PC-9 (cell line): ENCODE measurements around the gene SLC25A21. TPM values are rescaled to one million over a fixed set of nuclear protein-coding genes. Genes with fewer than 3 reads are reported as not detected.

Experiments used
- BruUV-seq: library from RNA; stranded (reverse); fragments of 400-500 nt; replicated peaks from 2 replicates; lab custom pipeline; 2021; lab: Mats Ljungman, UMichigan
- CTCF ChIA-PET: fragments of 300-600 bp; sonication (Branson Sonifier 250); formaldehyde crosslinking; loops from one replicate; lab custom pipeline; 2022; ENCODE audit warnings: antibody characterized with exemption; lab: Charles Lee
- POLR2A ChIA-PET: fragments of 300-600 bp; sonication (Branson Sonifier 250); formaldehyde crosslinking; loops from one replicate; lab custom pipeline; 2022; ENCODE audit warnings: antibody characterized with exemption; ENCODE audit not compliant: unreplicated experiment; lab: Charles Lee
- DNase-seq, 2 experiments: peaks; one replicate each; pipeline versions ENCODE4 v3.0.0 to v3.0.0-alpha.2; 2015 to 2022; ENCODE audit warnings: mixed read lengths in 1 of 2
- H2AFZ ChIP-seq: fragments of 200-600 bp; sonication (generic); 2 replicates; pipeline ENCODE4 v1.8.1; 2017; ENCODE audit warnings: antibody characterized with exemption
- H3F3A ChIP-seq: fragments of 200-600 bp; sonication (generic); 2 replicates; pipeline ENCODE4 v1.8.1; 2017; ENCODE audit warnings: antibody characterized with exemption, mild to moderate bottlenecking, low read depth; ENCODE audit not compliant: insufficient read depth
- H3K27ac ChIP-seq: fragments of 200-600 bp; sonication (generic); 2 replicates; pipeline ENCODE4 v1.6.1; 2016; ENCODE audit warnings: mixed run types
- H3K27me3 ChIP-seq: fragments of 200-600 bp; sonication (generic); 2 replicates; pipeline ENCODE4 v1.6.1; 2016; ENCODE audit warnings: low read depth, mixed run types; ENCODE audit not compliant: insufficient read depth
- H3K36me3 ChIP-seq: fragments of 200-600 bp; sonication (generic); 2 replicates; pipeline ENCODE4 v1.6.1; 2016; ENCODE audit warnings: low read depth, mixed run types
- H3K4me1 ChIP-seq: fragments of 200-600 bp; sonication (generic); replicated peaks from 2 replicates; pipeline ENCODE4 v1.6.1; 2016; ENCODE audit warnings: mixed run types; ENCODE audit not compliant: insufficient read depth
- H3K4me2 ChIP-seq: fragments of 200-600 bp; sonication (generic); 2 replicates; pipeline ENCODE4 v1.6.1; 2017; ENCODE audit warnings: mixed run types
- H3K4me3 ChIP-seq: fragments of 200-600 bp; sonication (generic); 2 replicates; pipeline ENCODE4 v1.6.1; 2016; ENCODE audit warnings: mixed run types
- H3K79me2 ChIP-seq: fragments of 200-600 bp; sonication (generic); 2 replicates; pipeline ENCODE4 v1.6.1; 2017; ENCODE audit warnings: low read depth, mixed run types
- H3K9me2 ChIP-seq: fragments of 200-600 bp; sonication (generic); 2 replicates; pipeline ENCODE4 v1.8.1; 2017; ENCODE audit warnings: mild to moderate bottlenecking; ENCODE audit not compliant: insufficient read depth
- H3K9me3 ChIP-seq: fragments of 200-600 bp; sonication (generic); 2 replicates; pipeline ENCODE4 v1.8.1; 2016; ENCODE audit warnings: low read depth; ENCODE audit not compliant: insufficient read depth
- H4K20me1 ChIP-seq: fragments of 200-600 bp; sonication (generic); 2 replicates; pipeline ENCODE4 v1.8.1; 2017; ENCODE audit not compliant: insufficient read depth
- CTCF ChIP-seq: fragments of 200-600 bp; sonication (generic); conservative IDR thresholded peaks from 2 replicates; pipeline ENCODE4 v1.6.1; 2017; ENCODE audit warnings: mixed run types, antibody characterized with exemption, mild to moderate bottlenecking, moderate library complexity
- EZH2 ChIP-seq: fragments of 200-600 bp; sonication (generic); IDR thresholded peaks from 2 replicates; pipeline ENCODE4 v1.8.0; 2017; ENCODE audit warnings: antibody characterized with exemption, low read depth
- intact Hi-C: fragments of 100-400 bp; cut with micrococcal nuclease; formaldehyde crosslinking; loops from one replicate; pipeline ENCODE4 v1.10.0; 2022; ENCODE audit not compliant: unreplicated experiment
- total RNA-seq: library from RNA; stranded (reverse); gene quantifications from 2 replicates; pipeline ENCODE4 v1.2.3, GENCODE V29; 2021

SLC25A21 gene
- total RNA-seq, 1 experiment from 2014 or later, result 3.2 TPM

GRCh38 chr14:36671149-36671548 lies 501.3 kb downstream of the SLC25A21 start:
- Histone ChIP-seq H3K9me3 (no peaks in the 10 kb centered on the region), H3K4me3 (no peak overlapping the region), H3K36me3 (no peaks in the 10 kb centered on the region), H3K27ac (no peak overlapping the region), H3K79me2 (no peaks in the 10 kb centered on the region), H3K9me2 (no peaks in the 10 kb centered on the region), H3K4me1 (no peaks in the 10 kb centered on the region), H3F3A (no peaks in the 10 kb centered on the region), H2AFZ (no peak overlapping the region), H3K4me2 (no peak overlapping the region), H4K20me1 (no peaks in the 10 kb centered on the region), H3K27me3 (no peaks in the 10 kb centered on the region)
- CTCF ChIA-PET, result no interaction called here
- intact Hi-C loops, result no loop called here
- TF ChIP-seq CTCF (no peak), EZH2 (no peak)
- no peak for DNase-seq
- POLR2A ChIA-PET, result no interaction called here
- BruUV-seq, result no TSS peak

GRCh38 chr14:36667679-36668078 lies 504.7 kb downstream of the SLC25A21 start:
- H3K9me2 ChIP-seq, result no peaks in the 10 kb centered on the region
- H3K27ac ChIP-seq, result no peak overlapping the region
- intact Hi-C loops, result no loop called here
- H3K27me3 ChIP-seq, result no peaks in the 10 kb centered on the region
- H3K36me3 ChIP-seq, result no peaks in the 10 kb centered on the region
- TF ChIP-seq CTCF (no peak), EZH2 (no peak)
- H3K79me2 ChIP-seq, result no peaks in the 10 kb centered on the region
- no peak overlapping the region for H3K4me2 ChIP-seq
- POLR2A ChIA-PET, result no interaction called here
- no peak overlapping the region for H2AFZ ChIP-seq
- no peak overlapping the region for H3K4me3 ChIP-seq
- no peaks in the 10 kb centered on the region for H3F3A ChIP-seq
- no peaks in the 10 kb centered on the region for H3K4me1 ChIP-seq
- no peaks in the 10 kb centered on the region for H4K20me1 ChIP-seq
- CTCF ChIA-PET, result no interaction called here
- H3K9me3 ChIP-seq, result no peaks in the 10 kb centered on the region
- no peak for DNase-seq
- BruUV-seq, result no TSS peak

GRCh38 chr14:36666416-36667206 lies 505.8 kb downstream of the SLC25A21 start:
- Histone ChIP-seq H3K9me2 (no peaks in the 10 kb centered on the region), H3K4me3 (no peak overlapping the region), H2AFZ (no peak overlapping the region), H4K20me1 (no peaks in the 10 kb centered on the region), H3K4me2 (no peak overlapping the region), H3K27ac (no peak overlapping the region), H3K9me3 (no peaks in the 10 kb centered on the region), H3K36me3 (no peaks in the 10 kb centered on the region), H3K4me1 (no peaks in the 10 kb centered on the region), H3K79me2 (no peaks in the 10 kb centered on the region), H3K27me3 (no peaks in the 10 kb centered on the region), H3F3A (no peaks in the 10 kb centered on the region)
- ChIA-PET CTCF (no interaction called here), POLR2A (no interaction called here)
- TF ChIP-seq CTCF (no peak), EZH2 (no peak)
- intact Hi-C loops, result no loop called here
- BruUV-seq, result no TSS peak
- DNase-seq, result no peak
